Neural cell (in vitro differentiated cells): ENCODE measurements around the gene KRT15.

Experiments used
- CTCF ChIP-seq: fragments of 450-650 bp; IDR thresholded peaks from 2 replicates; pipeline ENCODE4 v1.5.1; 2014; ENCODE audit warnings: antibody characterized with exemption, mild to moderate bottlenecking, moderate library complexity; ENCODE audit not compliant: poor library complexity, severe bottlenecking
- EZH2 ChIP-seq: fragments of 200-600, 300-800 bp; shearing (Covaris generic), sonication (generic); IDR thresholded peaks from 2 replicates; pipeline ENCODE4 v1.6.1; 2014; ENCODE audit warnings: antibody characterized with exemption, low read length, borderline replicate concordance, mild to moderate bottlenecking; ENCODE audit not compliant: insufficient read depth, poor library complexity, severe bottlenecking
- MXI1 ChIP-seq: fragments of 450-650 bp; conservative IDR thresholded peaks from 2 replicates; pipeline ENCODE4 v1.6.1; 2014; ENCODE audit warnings: antibody characterized with exemption, mild to moderate bottlenecking; ENCODE audit not compliant: poor library complexity, severe bottlenecking

- TF ChIP-seq CTCF: no peak
- no peak for TF ChIP-seq MXI1
- no peak for TF ChIP-seq EZH2
These were observed 33.5 kb downstream of the KRT15 start for GRCh38 chr17:41484920-41485904.
